GM19023 (cell line): ENCODE results near the gene SLC39A2.

Source experiments
- ATAC-seq: cut with Tn5 transposase; IDR thresholded peaks from one replicate; pipeline ENCODE4 v1.9.1; 2021; ENCODE audit warnings: mild to moderate bottlenecking, moderate library complexity; ENCODE audit not compliant: unreplicated experiment

The SLC39A2 gene

DNA sequence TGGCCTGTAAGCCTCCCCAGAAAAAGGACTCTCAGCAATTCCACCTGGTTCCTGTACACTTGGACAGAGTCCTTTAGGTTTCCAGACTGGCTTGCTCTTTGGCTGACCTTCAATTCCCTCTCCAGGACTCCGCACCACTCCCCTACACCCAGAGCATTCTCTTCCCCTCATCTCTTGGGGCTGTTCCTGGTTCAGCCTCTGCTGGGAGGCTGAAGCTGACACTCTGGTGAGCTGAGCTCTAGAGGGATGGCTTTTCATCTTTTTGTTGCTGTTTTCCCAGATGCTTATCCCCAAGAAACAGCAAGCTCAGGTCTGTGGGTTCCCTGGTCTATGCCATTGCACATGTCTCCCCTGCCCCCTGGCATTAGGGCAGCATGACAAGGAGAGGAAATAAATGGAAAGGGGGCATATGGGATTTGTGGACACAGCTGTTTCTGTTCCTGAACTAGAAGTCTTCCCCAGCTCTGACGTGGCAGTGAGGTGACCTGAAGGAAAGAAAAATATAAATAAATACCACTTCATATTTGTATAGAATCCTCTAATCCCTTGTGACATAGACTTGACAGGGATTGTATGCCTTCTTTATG, 44.4 kb downstream of the SLC39A2 start:
- no peak for ATAC-seq

DNA sequence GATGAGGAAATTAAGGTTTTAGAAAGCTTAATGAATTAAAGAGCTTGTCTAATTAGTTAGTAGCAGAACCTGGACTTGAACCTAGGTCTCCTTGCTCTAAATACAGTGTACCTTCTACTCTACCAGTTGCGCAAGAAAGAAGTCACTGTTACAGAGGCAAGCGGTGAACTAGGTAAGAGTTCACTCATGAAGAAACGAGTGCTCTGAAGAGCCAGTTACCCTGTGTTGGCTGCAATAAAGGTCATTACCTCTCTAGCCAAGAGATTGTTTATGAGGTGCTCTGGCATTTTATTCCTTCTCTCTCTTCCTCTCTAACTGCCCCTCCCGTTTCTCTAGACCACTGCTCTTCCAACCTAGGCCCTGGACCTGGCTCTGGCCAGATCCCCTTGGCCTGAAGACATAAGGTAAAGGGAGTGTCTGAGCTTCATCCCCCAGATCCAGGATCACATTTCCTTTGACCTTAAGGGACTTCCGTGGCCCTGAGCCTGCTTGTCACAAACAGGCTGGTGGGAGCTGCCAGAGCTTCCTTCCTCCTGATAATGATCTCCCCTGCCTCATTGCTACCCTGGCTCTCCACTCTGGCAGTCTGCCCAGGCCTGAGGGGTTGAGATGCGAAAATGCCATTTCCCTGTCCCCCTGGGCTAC, 45.0 kb downstream of the SLC39A2 start:
- no peak for ATAC-seq

- ATAC-seq: no peak
Observed at GRCh38 chr14:21047378-21047781, 48.3 kb downstream of the SLC39A2 start.

- ATAC-seq: no peak
Observed at GRCh38 chr14:21048638-21049037, 49.5 kb downstream of the SLC39A2 start.

DNA sequence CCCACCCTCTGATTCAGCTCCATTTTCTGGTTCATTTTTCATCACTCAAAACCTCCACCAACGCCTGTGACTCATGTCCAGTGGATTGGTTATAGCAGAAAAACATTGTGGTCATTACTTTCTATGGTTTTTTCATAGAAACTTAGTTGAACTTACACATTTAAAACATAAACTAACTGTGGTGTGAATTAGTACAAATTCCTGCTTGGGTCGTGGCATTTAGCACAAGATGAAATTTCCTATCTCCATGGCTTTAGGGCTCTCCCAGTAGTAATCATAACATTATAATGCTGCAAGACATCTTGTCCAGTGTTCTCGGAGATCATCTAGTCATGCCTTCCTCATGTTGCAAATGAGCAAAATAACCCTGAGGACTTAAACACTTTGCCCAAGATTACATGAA, 50.2 kb downstream of the SLC39A2 start:
- ATAC-seq: no peak

DNA sequence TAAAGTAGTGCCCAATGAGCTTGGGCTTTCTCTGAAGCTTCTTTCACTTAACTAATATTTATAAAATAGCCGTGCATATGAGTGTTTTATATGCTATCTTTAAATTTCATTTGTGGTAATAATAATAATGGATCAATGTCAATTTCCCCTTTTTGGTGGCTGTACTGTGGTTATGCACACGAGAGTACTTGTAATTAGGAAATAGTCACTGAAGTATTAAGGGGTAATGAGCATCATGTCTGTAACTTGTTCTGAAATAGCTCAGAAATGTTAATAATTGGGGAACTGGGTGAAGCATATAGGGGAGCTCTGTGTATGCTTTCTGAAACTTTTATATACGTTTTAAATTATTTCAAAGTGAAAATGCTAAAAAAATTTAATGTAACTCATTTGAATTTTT, 51.5 kb downstream of the SLC39A2 start:
- no peak for ATAC-seq
